ENCODE measurements around the gene ABCB9.
A peak's percentile ranks its signal among the peaks of the same experiment; 100 is the strongest.
"Not testable (repeated sequence)": the region's sequence is repeated elsewhere in the genome, so short reads cannot be mapped to it uniquely, and the experiment has no call there.

The ABCB9 gene

DNA sequence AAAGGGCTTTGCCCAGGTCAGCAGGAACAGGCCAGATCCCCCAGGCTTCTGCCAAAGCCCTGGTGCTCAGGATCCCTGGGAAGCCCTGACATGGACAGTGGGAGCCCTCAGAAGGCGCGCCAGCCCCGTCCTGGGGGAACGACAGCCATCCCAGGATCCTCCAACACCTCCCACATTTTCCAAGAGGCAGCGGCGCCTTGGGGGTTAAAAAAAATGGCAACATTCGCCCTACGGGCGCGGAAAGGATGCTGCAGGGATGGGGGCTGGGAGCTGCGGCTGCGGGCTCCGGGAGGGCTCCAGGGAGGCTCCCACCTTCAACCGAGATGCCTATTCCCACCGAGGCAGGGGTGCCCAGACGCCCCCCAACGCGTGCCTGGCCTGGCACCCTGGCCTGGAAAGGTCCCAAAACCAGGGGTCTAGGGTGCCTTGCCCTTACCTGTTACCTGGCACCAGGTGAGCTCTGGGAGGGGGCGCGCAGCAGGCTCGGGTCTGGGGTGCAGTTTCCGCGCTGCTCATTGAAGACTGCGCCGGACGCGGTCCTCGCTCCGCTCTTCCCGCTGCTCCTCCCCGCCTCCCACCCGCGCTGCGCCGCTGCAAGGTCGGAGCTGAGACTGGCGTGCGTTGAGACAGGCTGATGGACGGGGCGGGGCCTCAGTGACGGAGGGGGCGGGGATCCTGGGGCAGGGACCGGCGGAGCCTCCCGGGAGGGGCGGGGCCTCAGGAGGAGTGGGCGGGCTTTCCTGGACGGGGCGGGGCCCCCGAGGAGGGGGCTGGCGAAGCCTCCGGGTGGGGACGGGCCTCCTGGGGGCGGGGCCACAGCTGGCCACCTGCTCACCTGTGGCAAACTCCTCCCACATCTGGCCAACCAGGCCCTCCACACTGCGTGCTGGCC is at the start of gene ABCB9:
Gene ABCB9, minus strand, starts transcription at position 613 of the 892 bp plus-strand sequence. CDS start 6,228 bp downstream, outside the sequence.
- peaks cover 6% of the 10 kb centered on the region for H3F3A ChIP-seq (ENCODE audit: control insufficient read depth, insufficient read depth)
- H3K27ac ChIP-seq (ENCODE audit: low read depth, low read length) = no peak within 1 kb of the TSS
- H3K9me3 ChIP-seq (ENCODE audit: control insufficient read depth, insufficient read depth, low read length) = no peaks in the 10 kb centered on the region
- H3K4me2 ChIP-seq (ENCODE audit: low read length) = peak within 1 kb of the TSS; percentile 97
- H3K27me3 ChIP-seq (ENCODE audit: control insufficient read depth, low read length) = no peaks in the 10 kb centered on the region
- no peaks in the 10 kb centered on the region for H3K79me2 ChIP-seq (ENCODE audit: control insufficient read depth, low read length)
- no peaks in the 10 kb centered on the region for H3K36me3 ChIP-seq (ENCODE audit: control insufficient read depth, low read length)
- no peak for TF ChIP-seq EZH2phosphoT487 (IDR thresholded peaks at IDR 0.05; ENCODE audit: borderline replicate concordance, low read length)
- TF ChIP-seq, protein P1, sequence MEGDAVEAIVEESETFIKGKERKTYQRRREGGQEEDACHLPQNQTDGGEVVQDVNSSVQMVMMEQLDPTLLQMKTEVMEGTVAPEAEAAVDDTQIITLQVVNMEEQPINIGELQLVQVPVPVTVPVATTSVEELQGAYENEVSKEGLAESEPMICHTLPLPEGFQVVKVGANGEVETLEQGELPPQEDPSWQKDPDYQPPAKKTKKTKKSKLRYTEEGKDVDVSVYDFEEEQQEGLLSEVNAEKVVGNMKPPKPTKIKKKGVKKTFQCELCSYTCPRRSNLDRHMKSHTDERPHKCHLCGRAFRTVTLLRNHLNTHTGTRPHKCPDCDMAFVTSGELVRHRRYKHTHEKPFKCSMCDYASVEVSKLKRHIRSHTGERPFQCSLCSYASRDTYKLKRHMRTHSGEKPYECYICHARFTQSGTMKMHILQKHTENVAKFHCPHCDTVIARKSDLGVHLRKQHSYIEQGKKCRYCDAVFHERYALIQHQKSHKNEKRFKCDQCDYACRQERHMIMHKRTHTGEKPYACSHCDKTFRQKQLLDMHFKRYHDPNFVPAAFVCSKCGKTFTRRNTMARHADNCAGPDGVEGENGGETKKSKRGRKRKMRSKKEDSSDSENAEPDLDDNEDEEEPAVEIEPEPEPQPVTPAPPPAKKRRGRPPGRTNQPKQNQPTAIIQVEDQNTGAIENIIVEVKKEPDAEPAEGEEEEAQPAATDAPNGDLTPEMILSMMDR (IDR thresholded peaks at IDR 0.05; ENCODE audit: low read depth, low read length, poor library complexity, severe bottlenecking) = no peak
- H3K9me2 ChIP-seq (replicated peaks; ENCODE audit: control insufficient read depth, low read length) = no peaks in the 10 kb centered on the region
- peak within 1 kb of the TSS; percentile 82 for H3K4me3 ChIP-seq (ENCODE audit: low read length)
- H3K4me1 ChIP-seq (ENCODE audit: control insufficient read depth, low read length) = peaks cover 15% of the 10 kb centered on the region
- peaks cover 5% of the 10 kb centered on the region; the same call in 1 of the 2 replicates for H4K20me1 ChIP-seq (ENCODE audit: control insufficient read depth, insufficient read depth, low read depth, low read length)

DNA sequence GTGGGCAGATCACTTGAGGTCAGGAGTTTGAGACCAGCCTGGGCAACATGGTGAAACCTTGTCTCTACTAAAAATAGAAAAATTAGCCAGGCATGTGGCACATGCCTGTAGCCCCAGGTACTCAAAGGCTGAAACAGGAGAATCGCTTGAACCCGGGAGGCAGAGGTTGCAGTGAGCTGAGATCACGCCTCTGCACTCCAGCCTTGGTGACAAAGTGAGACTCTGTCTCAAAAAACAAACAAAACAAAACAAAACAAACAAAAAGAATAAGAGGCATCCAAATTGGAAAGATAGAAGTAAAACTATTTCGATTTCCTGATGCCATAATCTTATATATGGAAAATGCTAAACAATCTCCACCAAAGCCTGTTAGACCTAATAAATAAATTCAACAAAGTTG is 48.2 kb upstream of the ABCB9 start:
- not testable (repeated sequence) for H3F3A ChIP-seq (ENCODE audit: control insufficient read depth, insufficient read depth); H3K4me3 ChIP-seq (ENCODE audit: low read length); H3K9me2 ChIP-seq (replicated peaks; ENCODE audit: control insufficient read depth, low read length); H3K4me2 ChIP-seq (ENCODE audit: low read length); H3K27me3 ChIP-seq (ENCODE audit: control insufficient read depth, low read length); H4K20me1 ChIP-seq (ENCODE audit: control insufficient read depth, insufficient read depth, low read depth, low read length); H3K79me2 ChIP-seq (ENCODE audit: control insufficient read depth, low read length); H3K4me1 ChIP-seq (ENCODE audit: control insufficient read depth, low read length); H3K27ac ChIP-seq (ENCODE audit: low read depth, low read length); H3K9me3 ChIP-seq (ENCODE audit: control insufficient read depth, insufficient read depth, low read length); H3K36me3 ChIP-seq (ENCODE audit: control insufficient read depth, low read length)

DNA sequence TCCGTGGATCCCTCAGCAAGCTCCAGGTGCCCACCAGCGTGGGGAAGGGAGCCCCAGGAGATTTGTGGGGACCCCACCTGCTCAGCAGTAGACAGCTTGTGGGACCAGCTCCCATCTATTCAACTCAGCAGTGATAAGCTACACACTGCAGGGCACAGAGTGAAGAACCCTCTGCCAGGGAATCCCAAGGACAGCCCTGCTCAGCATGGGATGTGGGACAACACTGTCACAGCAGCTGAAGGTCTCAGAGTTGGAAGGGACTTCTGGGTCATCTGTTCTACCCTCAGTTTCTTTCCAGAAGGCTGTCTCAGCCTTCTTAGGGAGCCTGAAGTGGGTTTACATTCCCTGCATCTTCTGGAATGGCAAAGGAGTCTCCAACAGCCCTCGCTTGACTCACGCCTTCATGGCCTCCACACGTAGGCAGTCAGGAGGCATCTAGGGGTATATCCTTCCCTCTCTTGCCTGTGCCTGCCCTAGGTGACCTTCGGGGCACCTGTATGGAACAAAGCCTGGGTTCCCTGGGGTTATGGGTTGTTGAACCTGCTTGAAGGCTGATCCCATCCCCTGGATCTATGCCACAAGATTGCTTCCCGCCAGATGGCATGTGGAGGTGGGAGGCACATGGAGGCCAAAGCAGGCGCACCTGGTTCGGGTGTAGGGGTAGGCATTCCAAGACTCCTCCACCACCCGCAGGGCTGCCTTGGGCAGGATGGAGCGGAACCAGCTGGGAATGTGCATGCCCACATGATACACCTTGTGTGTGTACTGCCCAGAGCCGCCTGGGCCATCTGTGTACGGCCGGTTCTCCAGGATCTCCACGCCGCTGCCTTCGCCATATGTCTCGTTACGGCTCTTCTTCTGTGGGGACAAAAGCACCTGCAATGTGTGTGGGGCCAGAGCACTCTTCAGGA is 47.2 kb upstream of the ABCB9 start:
- Histone ChIP-seq H3K9me3 (ENCODE audit: control insufficient read depth, insufficient read depth, low read length) (no peaks in the 10 kb centered on the region), H3F3A (ENCODE audit: control insufficient read depth, insufficient read depth) (no peaks in the 10 kb centered on the region), H3K4me2 (ENCODE audit: low read length) (no peak overlapping the region), H3K9me2 (replicated peaks; ENCODE audit: control insufficient read depth, low read length) (no peaks in the 10 kb centered on the region), H3K27ac (ENCODE audit: low read depth, low read length) (no peak overlapping the region), H3K4me3 (ENCODE audit: low read length) (no peak overlapping the region), H3K27me3 (ENCODE audit: control insufficient read depth, low read length) (peaks cover 7% of the 10 kb centered on the region; the same call in 1 of the 2 replicates), H3K79me2 (ENCODE audit: control insufficient read depth, low read length) (no peaks in the 10 kb centered on the region), H4K20me1 (ENCODE audit: control insufficient read depth, insufficient read depth, low read depth, low read length) (no peaks in the 10 kb centered on the region), H3K4me1 (ENCODE audit: control insufficient read depth, low read length) (no peaks in the 10 kb centered on the region), H3K36me3 (ENCODE audit: control insufficient read depth, low read length) (no peaks in the 10 kb centered on the region)
- TF ChIP-seq, protein P1 (IDR thresholded peaks at IDR 0.05; ENCODE audit: low read depth, low read length, poor library complexity, severe bottlenecking) = no peak
- no peak for TF ChIP-seq EZH2phosphoT487 (IDR thresholded peaks at IDR 0.05; ENCODE audit: borderline replicate concordance, low read length)

Data from DOHH2 (cell line).